ENCODE results near the gene RAB30.

Gene RAB30

DNA sequence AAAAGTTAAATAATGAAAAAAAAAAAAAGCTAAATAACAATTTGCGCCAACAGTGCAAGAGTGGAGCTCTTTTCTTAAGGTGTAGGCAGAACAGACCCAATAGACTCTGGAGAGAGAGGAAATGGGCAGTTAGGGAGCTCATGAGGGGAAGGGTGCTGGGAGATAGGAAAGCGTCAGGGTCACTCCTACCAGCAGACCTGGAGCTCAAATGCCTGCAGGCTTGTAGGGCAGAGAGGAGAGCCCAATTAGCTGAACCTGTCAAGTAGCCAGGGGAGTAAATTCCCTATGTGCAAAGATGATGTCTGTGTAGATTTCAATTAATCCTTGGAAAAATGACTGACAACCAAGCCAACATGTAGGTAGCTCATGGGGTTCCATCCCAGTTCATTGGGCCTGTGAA lies 73.0 kb downstream of the RAB30 start:
- H3K4me3 ChIP-seq (ENCODE audit: extremely low read depth, insufficient read depth, low read length, poor library complexity, severe bottlenecking) = no peak overlapping the region
- 81 to 91% methylated on average over 1 to 2 of the region's 2 CpGs for WGBS, 2 experiments (ENCODE audit: insufficient coverage in 2 of 2)
- H3K4me1 ChIP-seq (ENCODE audit: control insufficient read depth, insufficient read depth, low read length, poor library complexity, severe bottlenecking) = peaks cover 25% of the 10 kb centered on the region
- H3K27ac ChIP-seq (ENCODE audit: low read depth, low read length, severe bottlenecking) = no peak overlapping the region
- no peaks in the 10 kb centered on the region for H3K9me3 ChIP-seq (ENCODE audit: control insufficient read depth, low read length)
- H3K36me3 ChIP-seq (ENCODE audit: control insufficient read depth, insufficient read depth, low read length) = peaks cover 13% of the 10 kb centered on the region

GRCh38 chr11:82996966-82997606 lies 74.6 kb downstream of the RAB30 start:
- WGBS, 2 experiments (ENCODE audit: insufficient coverage in 2 of 2) = 92% methylated on average over 9 to 12 of the region's 14 CpGs
- H3K4me3 ChIP-seq (ENCODE audit: extremely low read depth, insufficient read depth, low read length, poor library complexity, severe bottlenecking) = no peak overlapping the region
- peak overlapping the region; percentile 16 for H3K27ac ChIP-seq (ENCODE audit: low read depth, low read length, severe bottlenecking)
- no peaks in the 10 kb centered on the region for H3K9me3 ChIP-seq (ENCODE audit: control insufficient read depth, low read length)
- peaks cover 13% of the 10 kb centered on the region for H3K36me3 ChIP-seq (ENCODE audit: control insufficient read depth, insufficient read depth, low read length)
- peaks cover 25% of the 10 kb centered on the region for H3K4me1 ChIP-seq (ENCODE audit: control insufficient read depth, insufficient read depth, low read length, poor library complexity, severe bottlenecking)

DNA sequence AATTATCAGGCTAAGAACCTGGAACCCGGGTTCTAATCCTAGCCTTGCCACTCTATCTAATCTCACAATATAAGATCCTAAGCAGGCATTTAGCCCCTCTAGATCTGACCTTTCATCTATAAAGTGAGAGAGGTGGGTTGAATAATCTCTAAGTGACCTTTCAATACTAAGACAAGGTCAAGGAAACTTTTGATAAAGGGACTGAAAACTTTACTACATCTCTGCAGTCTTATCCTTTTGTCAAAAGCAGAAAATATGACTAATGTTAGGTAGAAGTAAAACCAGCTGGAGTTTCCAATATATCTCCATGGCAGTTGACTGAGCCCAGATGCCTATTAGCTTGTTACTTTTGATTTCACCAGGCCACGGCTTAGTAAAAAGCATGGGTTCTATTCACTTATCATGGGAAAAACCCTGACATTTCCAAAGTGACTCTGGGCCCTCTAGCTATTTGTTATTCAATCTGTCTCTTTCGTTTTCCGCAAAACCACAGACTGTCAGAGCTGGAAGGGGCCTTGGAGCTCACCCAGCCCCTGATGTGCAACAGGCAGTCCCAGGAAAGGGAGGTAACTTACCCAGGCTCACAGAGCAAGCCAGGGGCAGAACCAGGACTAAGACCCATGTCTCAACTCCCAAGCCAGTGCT lies 75.8 kb downstream of the RAB30 start:
- H3K36me3 ChIP-seq (ENCODE audit: control insufficient read depth, insufficient read depth, low read length) = peaks cover 13% of the 10 kb centered on the region
- no peaks in the 10 kb centered on the region for H3K9me3 ChIP-seq (ENCODE audit: control insufficient read depth, low read length)
- WGBS, 2 experiments (ENCODE audit: insufficient coverage in 2 of 2) = 78 to 95% methylated on average over 3 of the region's 4 CpGs
- H3K27ac ChIP-seq (ENCODE audit: low read depth, low read length, severe bottlenecking) = no peak overlapping the region
- peaks cover 25% of the 10 kb centered on the region for H3K4me1 ChIP-seq (ENCODE audit: control insufficient read depth, insufficient read depth, low read length, poor library complexity, severe bottlenecking)
- no peak overlapping the region for H3K4me3 ChIP-seq (ENCODE audit: extremely low read depth, insufficient read depth, low read length, poor library complexity, severe bottlenecking)

DNA sequence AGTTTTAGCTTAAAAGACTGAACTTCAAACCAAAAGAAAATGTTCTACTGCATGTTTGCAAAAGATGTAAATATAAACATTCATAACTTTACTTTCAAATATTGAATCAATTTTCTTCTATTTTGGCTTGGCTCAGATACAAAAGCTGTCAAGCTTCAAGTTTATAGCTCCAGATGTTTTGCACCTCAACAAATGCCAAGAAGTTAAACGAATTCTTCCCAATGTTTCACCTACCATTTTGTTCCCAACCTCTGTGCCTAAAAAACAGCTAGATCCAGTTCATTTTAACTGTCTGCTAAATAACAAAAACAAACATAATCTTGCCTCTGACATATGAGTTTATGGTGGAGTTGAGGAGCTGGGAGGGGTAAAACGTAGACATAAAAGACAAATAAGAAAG lies 76.5 kb downstream of the RAB30 start:
- 93 to 100% methylated on average over 2 of the region's 2 CpGs for WGBS, 2 experiments (ENCODE audit: insufficient coverage in 2 of 2)

DNA sequence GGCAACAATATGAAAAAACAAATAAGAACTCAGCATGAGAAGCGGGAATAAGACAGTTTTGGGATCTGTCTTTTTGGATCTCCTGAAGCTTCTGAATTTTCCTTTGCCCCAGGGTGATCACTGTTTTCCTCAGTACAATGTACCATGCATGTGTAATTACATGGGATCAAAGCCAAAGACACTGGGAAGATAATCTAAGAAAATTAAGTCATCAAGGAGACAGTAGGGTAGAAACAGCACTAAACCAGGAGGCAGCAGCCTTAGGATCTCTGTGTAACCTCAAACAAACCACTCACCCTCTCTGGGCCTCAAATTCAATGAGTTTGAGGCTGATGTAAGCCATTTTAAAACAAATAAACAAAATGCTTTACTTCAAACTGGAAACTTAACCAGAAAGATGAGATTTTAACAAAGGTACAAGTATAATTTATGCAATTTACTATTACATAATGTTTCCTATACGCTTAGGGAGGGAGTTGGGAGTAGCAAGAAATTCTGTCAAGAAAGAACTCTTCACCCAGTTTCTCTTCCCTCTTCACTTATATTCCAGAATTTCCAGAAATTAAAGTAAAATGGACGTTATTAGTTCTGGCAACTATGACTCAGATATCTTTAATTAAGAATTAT lies 77.0 kb downstream of the RAB30 start:
- H3K36me3 ChIP-seq (ENCODE audit: control insufficient read depth, insufficient read depth, low read length) = peaks cover 13% of the 10 kb centered on the region
- H3K9me3 ChIP-seq (ENCODE audit: control insufficient read depth, low read length) = no peaks in the 10 kb centered on the region
- WGBS, 2 experiments (ENCODE audit: insufficient coverage in 2 of 2) = 100% methylated on average over 1 of the region's 3 CpGs
- H3K4me3 ChIP-seq (ENCODE audit: extremely low read depth, insufficient read depth, low read length, poor library complexity, severe bottlenecking) = no peak overlapping the region
- H3K4me1 ChIP-seq (ENCODE audit: control insufficient read depth, insufficient read depth, low read length, poor library complexity, severe bottlenecking) = peaks cover 19% of the 10 kb centered on the region
- H3K27ac ChIP-seq (ENCODE audit: low read depth, low read length, severe bottlenecking) = no peak overlapping the region

More for the DNA sequence above, 76.5 kb downstream of the RAB30 start:
- Histone ChIP-seq H3K36me3 (ENCODE audit: control insufficient read depth, insufficient read depth, low read length) (peaks cover 13% of the 10 kb centered on the region), H3K4me1 (ENCODE audit: control insufficient read depth, insufficient read depth, low read length, poor library complexity, severe bottlenecking) (peaks cover 25% of the 10 kb centered on the region), H3K27ac (ENCODE audit: low read depth, low read length, severe bottlenecking) (no peak overlapping the region), H3K9me3 (ENCODE audit: control insufficient read depth, low read length) (no peaks in the 10 kb centered on the region), H3K4me3 (ENCODE audit: extremely low read depth, insufficient read depth, low read length, poor library complexity, severe bottlenecking) (no peak overlapping the region)

DNA sequence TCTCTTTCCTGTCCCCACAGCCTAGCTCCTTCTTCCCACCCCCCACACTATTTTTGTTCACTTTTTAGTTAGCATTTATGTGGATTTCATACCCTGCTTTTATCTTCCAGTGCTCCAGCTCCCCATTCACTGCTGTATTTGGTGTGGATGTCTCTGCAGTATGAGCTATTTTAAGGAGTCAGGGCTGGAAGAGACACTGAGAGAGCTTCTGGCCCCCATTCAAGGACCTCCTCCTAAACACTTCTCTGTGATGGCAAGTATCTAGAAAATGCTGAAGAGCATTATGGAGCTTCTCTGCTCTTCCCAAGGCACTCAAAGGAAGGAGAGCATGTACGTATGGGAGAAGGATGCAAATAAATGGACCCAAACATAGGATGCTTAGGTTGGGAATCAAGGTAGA lies 79.5 kb downstream of the RAB30 start:
- H3K4me3 ChIP-seq (ENCODE audit: extremely low read depth, insufficient read depth, low read length, poor library complexity, severe bottlenecking) = no peak overlapping the region
- H3K9me3 ChIP-seq (ENCODE audit: control insufficient read depth, low read length) = no peaks in the 10 kb centered on the region
- 71 to 83% methylated on average over 1 of the region's 1 CpG for WGBS, 2 experiments (ENCODE audit: insufficient coverage in 2 of 2)
- H3K36me3 ChIP-seq (ENCODE audit: control insufficient read depth, insufficient read depth, low read length) = peaks cover 17% of the 10 kb centered on the region
- peaks cover 8% of the 10 kb centered on the region for H3K4me1 ChIP-seq (ENCODE audit: control insufficient read depth, insufficient read depth, low read length, poor library complexity, severe bottlenecking)
- no peak overlapping the region for H3K27ac ChIP-seq (ENCODE audit: low read depth, low read length, severe bottlenecking)

GRCh38 chr11:82989628-82990404 lies 81.9 kb downstream of the RAB30 start:
- Histone ChIP-seq H3K27ac (ENCODE audit: low read depth, low read length, severe bottlenecking) (peak overlapping the region; percentile 12), H3K4me1 (ENCODE audit: control insufficient read depth, insufficient read depth, low read length, poor library complexity, severe bottlenecking) (peaks cover 3% of the 10 kb centered on the region), H3K4me3 (ENCODE audit: extremely low read depth, insufficient read depth, low read length, poor library complexity, severe bottlenecking) (no peak overlapping the region), H3K36me3 (ENCODE audit: control insufficient read depth, insufficient read depth, low read length) (peaks cover 15% of the 10 kb centered on the region), H3K9me3 (ENCODE audit: control insufficient read depth, low read length) (no peaks in the 10 kb centered on the region)
- 72 to 93% methylated on average over 3 to 5 of the region's 9 CpGs for WGBS, 2 experiments (ENCODE audit: insufficient coverage in 2 of 2)

- H3K9me3 ChIP-seq (ENCODE audit: control insufficient read depth, low read length) = no peaks in the 10 kb centered on the region
- 92 to 97% methylated on average over 5 of the region's 7 CpGs for WGBS, 2 experiments (ENCODE audit: insufficient coverage in 2 of 2)
- no peaks in the 10 kb centered on the region for H3K4me1 ChIP-seq (ENCODE audit: control insufficient read depth, insufficient read depth, low read length, poor library complexity, severe bottlenecking)
- H3K27ac ChIP-seq (ENCODE audit: low read depth, low read length, severe bottlenecking) = peak overlapping the region; percentile 12
- H3K4me3 ChIP-seq (ENCODE audit: extremely low read depth, insufficient read depth, low read length, poor library complexity, severe bottlenecking) = no peak overlapping the region
- peaks cover 14% of the 10 kb centered on the region for H3K36me3 ChIP-seq (ENCODE audit: control insufficient read depth, insufficient read depth, low read length)
Measured at GRCh38 chr11:82988936-82989627, 82.6 kb downstream of the RAB30 start.

DNA sequence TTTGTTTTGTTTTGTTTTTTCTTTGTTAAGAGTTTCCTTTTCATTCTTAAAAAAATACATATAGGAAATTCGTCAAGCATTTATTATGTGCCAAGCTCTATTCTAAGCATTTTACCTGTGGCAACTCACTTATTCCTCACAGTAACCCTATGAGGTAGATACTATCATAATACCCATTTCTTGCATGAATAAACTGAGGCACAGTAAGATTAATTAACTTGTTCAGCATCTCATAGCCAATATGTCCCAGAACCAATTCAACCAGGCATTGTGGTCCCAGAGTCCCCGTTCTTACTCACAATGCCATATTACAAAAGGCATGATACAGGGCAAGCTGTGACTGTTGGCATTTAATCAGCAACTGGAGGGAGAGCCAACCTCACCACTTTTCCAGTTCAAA lies 83.7 kb downstream of the RAB30 start:
- WGBS, 2 experiments (ENCODE audit: insufficient coverage in 2 of 2) = 100% methylated on average over 1 of the region's 2 CpGs; no CpG with 5 or more reads in 1 of the 2 experiments
- no peak overlapping the region for H3K27ac ChIP-seq (ENCODE audit: low read depth, low read length, severe bottlenecking)
- H3K36me3 ChIP-seq (ENCODE audit: control insufficient read depth, insufficient read depth, low read length) = peaks cover 14% of the 10 kb centered on the region
- no peaks in the 10 kb centered on the region for H3K9me3 ChIP-seq (ENCODE audit: control insufficient read depth, low read length)
- H3K4me3 ChIP-seq (ENCODE audit: extremely low read depth, insufficient read depth, low read length, poor library complexity, severe bottlenecking) = no peak overlapping the region
- no peaks in the 10 kb centered on the region for H3K4me1 ChIP-seq (ENCODE audit: control insufficient read depth, insufficient read depth, low read length, poor library complexity, severe bottlenecking)

DNA sequence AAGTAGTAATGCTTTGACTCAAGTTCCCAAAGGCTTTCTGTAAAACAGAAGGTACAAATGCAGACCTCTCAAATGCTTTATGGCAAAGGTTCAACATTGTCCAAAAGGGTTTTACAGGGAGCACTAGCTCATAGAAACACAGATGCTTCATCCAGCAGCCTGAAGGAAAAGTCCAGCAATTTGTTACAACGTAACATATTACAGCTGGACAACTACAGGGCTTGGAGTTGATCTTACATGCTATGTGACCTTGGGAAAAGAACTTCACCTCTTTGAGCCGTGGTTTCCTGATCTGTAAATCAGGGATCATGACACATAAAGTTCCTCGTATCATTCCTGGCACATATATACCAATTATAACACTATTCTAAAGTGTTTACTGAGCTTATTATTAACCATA lies 85.3 kb downstream of the RAB30 start:
- Histone ChIP-seq H3K9me3 (ENCODE audit: control insufficient read depth, low read length) (no peaks in the 10 kb centered on the region), H3K4me1 (ENCODE audit: control insufficient read depth, insufficient read depth, low read length, poor library complexity, severe bottlenecking) (no peaks in the 10 kb centered on the region), H3K36me3 (ENCODE audit: control insufficient read depth, insufficient read depth, low read length) (peaks cover 21% of the 10 kb centered on the region), H3K4me3 (ENCODE audit: extremely low read depth, insufficient read depth, low read length, poor library complexity, severe bottlenecking) (no peak overlapping the region), H3K27ac (ENCODE audit: low read depth, low read length, severe bottlenecking) (no peak overlapping the region)
- WGBS, 2 experiments (ENCODE audit: insufficient coverage in 2 of 2) = 83 to 100% methylated on average over 1 to 2 of the region's 3 CpGs
